HepG2 (cell line): ENCODE results near the gene PSMD6. TPM values are rescaled to one million over a fixed set of nuclear protein-coding genes. Genes with fewer than 3 reads are reported as not detected.

Experiments
- ATAC-seq: fragments of 200-7000 bp; cut with Tn5 transposase; 3 replicates; pipeline ENCODE4 v1.9.1; 2020; ENCODE audit warnings: mild to moderate bottlenecking, moderate library complexity
- BruUV-seq: library from RNA; stranded (reverse); fragments of 400-500 nt; replicated peaks from 2 replicates; lab custom pipeline; 2021; lab: Mats Ljungman, UMichigan
- CTCF ChIA-PET: fragments of 300-600 bp; formaldehyde crosslinking; extraction: SDS; loops from one replicate; lab custom pipeline; 2021; ENCODE audit warnings: low total read pairs, inconsistent platforms, low intra/inter-chr PET ratio; lab: Yijun Ruan, JAX
- POLR2A ChIA-PET: fragments of 350-600 bp; sonication (Branson Sonifier 250); formaldehyde crosslinking; loops from one replicate; lab custom pipeline; 2020; ENCODE audit warnings: antibody characterized with exemption, inconsistent platforms; lab: Yijun Ruan, JAX
- DNase-seq: peaks from one replicate; pipeline ENCODE4 v3.0.0-alpha.2; 2015; ENCODE audit warnings: low spot score
- FAIRE-seq: peaks from 3 replicates; lab custom pipeline; 2011; peaks lifted over from hg19 to GRCh38; lab: Jason Lieb, UNC
- H2AFZ ChIP-seq: one replicate; pipeline ENCODE4 v1.6.1; 2011; ENCODE audit warnings: low read length, inconsistent platforms
- H3K27ac ChIP-seq: fragments of 300-600 bp; 3 replicates; pipeline ENCODE4 v1.8.0; 2011; ENCODE audit warnings: mixed run types, mild to moderate bottlenecking, mixed read lengths, low read length, inconsistent platforms; ENCODE audit not compliant: insufficient read depth; ENCODE audit errors: extremely low read length
- H3K27me3 ChIP-seq, 2 experiments: fragments of 200-600 bp in 1 of 2; 2 replicates in 1 of 2; 3 replicates in 1 of 2; pipeline versions ENCODE4 v1.6.0 to v1.8.0; 2011; ENCODE audit warnings: low read length in 2 of 2, mild to moderate bottlenecking in 2 of 2, moderate library complexity in 2 of 2, inconsistent platforms in 1 of 2; ENCODE audit not compliant: insufficient read depth in 2 of 2, control insufficient read depth in 1 of 2
- H3K36me3 ChIP-seq, 2 experiments: fragments of 200-600 bp in 1 of 2; replicated peaks in 1 of 2; 2 replicates in 1 of 2; 3 replicates in 1 of 2; pipeline versions ENCODE4 v1.5.1 to v1.8.0; 2011; ENCODE audit warnings: low read length in 2 of 2, inconsistent platforms in 1 of 2; ENCODE audit not compliant: insufficient read depth in 2 of 2, control insufficient read depth in 1 of 2
- H3K4me1 ChIP-seq: 2 replicates; pipeline ENCODE4 v1.5.1; 2012; ENCODE audit warnings: low read length, inconsistent platforms; ENCODE audit not compliant: insufficient read depth
- H3K4me2 ChIP-seq: 2 replicates; pipeline ENCODE4 v1.6.0; 2011; ENCODE audit warnings: low read depth, low read length, inconsistent platforms
- H3K4me3 ChIP-seq, 3 experiments: fragments of 200-600 bp in 1 of 3; sonication (generic), shearing (Covaris generic) in 1 of 3; replicated peaks in 1 of 3; 2 replicates each; pipeline ENCODE4 v1.5.1; 2011 to 2016; ENCODE audit warnings: low read length in 3 of 3, inconsistent platforms in 2 of 3, low read depth in 2 of 3, mild to moderate bottlenecking in 2 of 3, control low read depth in 1 of 3, mixed read lengths in 1 of 3; ENCODE audit not compliant: insufficient read depth in 1 of 3
- H3K79me2 ChIP-seq: one replicate; pipeline ENCODE4 v1.6.1; 2011; ENCODE audit warnings: low read length, inconsistent platforms; ENCODE audit not compliant: insufficient read depth
- H3K9ac ChIP-seq: 2 replicates; pipeline ENCODE4 v1.6.0; 2011; ENCODE audit warnings: mild to moderate bottlenecking, low read depth, low read length, inconsistent platforms; ENCODE audit not compliant: insufficient read depth
- H3K9me3 ChIP-seq: 2 replicates; pipeline ENCODE4 v1.5.1; 2012; ENCODE audit warnings: mild to moderate bottlenecking, low read length
- H4K20me1 ChIP-seq: 2 replicates; pipeline ENCODE4 v1.6.0; 2011; ENCODE audit warnings: inconsistent platforms, mild to moderate bottlenecking, low read length, moderate library complexity; ENCODE audit not compliant: insufficient read depth
- AFF4 ChIP-seq: sonication (generic); formaldehyde crosslinking; IDR thresholded peaks from 2 replicates; pipeline ENCODE4 v1.4.0; 2020; ENCODE audit warnings: missing genetic modification reagents
- ATF7 ChIP-seq, 2 experiments: fragments of 450-650 bp in 1 of 2; sonication (generic) in 1 of 2; formaldehyde crosslinking in 1 of 2; IDR thresholded peaks; 2 replicates each; pipeline versions ENCODE4 v1.4.0 to v1.6.1; 2016 to 2020; ENCODE audit warnings: antibody characterized with exemption in 1 of 2, mild to moderate bottlenecking in 1 of 2, missing genetic modification reagents in 1 of 2
- FOXA3 ChIP-seq: IDR thresholded peaks from 2 replicates; pipeline ENCODE4 v1.6.1; 2016; ENCODE audit warnings: missing genetic modification reagents, missing compliant biosample characterization
- NCOA5 ChIP-seq: sonication (generic); formaldehyde crosslinking; IDR thresholded peaks from 2 replicates; pipeline ENCODE4 v1.4.0; 2020; ENCODE audit warnings: missing genetic modification reagents
- SOX5 ChIP-seq: IDR thresholded peaks from 2 replicates; pipeline ENCODE4 v1.6.1; 2016; ENCODE audit warnings: borderline replicate concordance
- ZNF24 ChIP-seq: fragments of 450-650 bp; IDR thresholded peaks from 2 replicates; pipeline ENCODE4 v1.6.1; 2017; ENCODE audit warnings: antibody characterized with exemption, mild to moderate bottlenecking
- ZNF350 ChIP-seq: sonication (generic); formaldehyde crosslinking; IDR thresholded peaks from 2 replicates; pipeline ENCODE4 v1.4.0; 2020; ENCODE audit warnings: mild to moderate bottlenecking, low read depth, missing genetic modification reagents, borderline replicate concordance
- ZNF362 ChIP-seq: sonication (generic); formaldehyde crosslinking; IDR thresholded peaks from 2 replicates; pipeline ENCODE4 v1.4.0; 2020; ENCODE audit warnings: missing genetic modification reagents, mild to moderate bottlenecking, borderline replicate concordance
- ZNF713 ChIP-seq: sonication (generic); formaldehyde crosslinking; IDR thresholded peaks from 2 replicates; pipeline ENCODE4 v1.4.0; 2020; ENCODE audit warnings: mild to moderate bottlenecking, missing genetic modification reagents
- ZSCAN20 ChIP-seq: sonication (generic); formaldehyde crosslinking; IDR thresholded peaks from 2 replicates; pipeline ENCODE4 v1.4.0; 2020; ENCODE audit warnings: missing genetic modification reagents, mild to moderate bottlenecking, borderline replicate concordance
- WGBS: methylation state at CpG from one replicate; pipeline ENCODE4 v1.1.6; 2017; ENCODE audit warnings: low lambda C conversion rate; 5-methylcytosine and 5-hydroxymethylcytosine counted together
- in situ Hi-C: cut with HindIII; loops from 2 replicates; pipeline ENCODE4 v1.10.0; 2017; ENCODE audit warnings: low pct_unique_long_range_greater_than_20kb; ENCODE audit not compliant: extremely low pct_ligation_motif_present
- intact Hi-C: fragments of 100-400 bp; cut with micrococcal nuclease; formaldehyde crosslinking; loops from one replicate; pipeline ENCODE4 v1.10.0; 2022; ENCODE audit not compliant: unreplicated experiment
- polyA plus RNA-seq, 8 experiments: library from polyadenylated mRNA; depleted of rRNA in 3 of 8; stranded (reverse) in 7 of 8; unstranded in 1 of 8; fragments of >200 nt; fragmentation: Illumina TruSeq in 4 of 8; extraction: Trizol in 4 of 8; gene quantifications; 2 replicates each; pipeline versions ENCODE4 v1.2.1 to v1.2.3, GENCODE V29; 2011 to 2016; ENCODE audit warnings: low read depth in 4 of 8, missing spikeins in 1 of 8, mixed read lengths in 1 of 8; ENCODE audit not compliant: insufficient read depth in 1 of 8
- total RNA-seq, 5 experiments: library from RNA; depleted of rRNA; stranded (reverse); fragments of >200 nt; fragmentation: Illumina TruSeq; extraction: Trizol; gene quantifications; 2 replicates each; pipeline ENCODE4 v1.2.3, GENCODE V29; 2016; ENCODE audit warnings: low read depth in 1 of 5
- TF ChIP-seq, protein P1 (sequence below): sonication (generic); formaldehyde crosslinking; IDR thresholded peaks from 2 replicates; pipeline ENCODE4 v1.4.0; 2020; ENCODE audit warnings: missing genetic modification reagents
- TF ChIP-seq, protein P2 (sequence below): sonication (generic); formaldehyde crosslinking; IDR thresholded peaks from 2 replicates; pipeline ENCODE4 v1.8.0; 2022; ENCODE audit warnings: mild to moderate bottlenecking, missing genetic modification reagents, moderate library complexity

The PSMD6 gene
- total and polyA plus RNA-seq, 2 of the 13 experiments (the other 11 are each of a cell fraction or from before 2014, with no cell fraction given): 36.8 to 117 TPM

GRCh38 chr3:63976872-63977200 is 46.5 kb downstream of the PSMD6 start:
- FAIRE-seq (no peak), ATAC-seq (no peak), DNase-seq (no peak)
- intact Hi-C loops (no loop called here), in situ Hi-C loops (no loop called here)
- Histone ChIP-seq H3K27me3 (no peaks in the 10 kb centered on the region), H3K36me3 (peaks cover 13 to 22% of the 10 kb centered on the region in 2 experiments), H3K4me2 (no peak overlapping the region), H3K27ac (no peak overlapping the region), H3K4me3 (no peak overlapping the region), H3K79me2 (peaks cover 50% of the 10 kb centered on the region), H3K9me3 (no peaks in the 10 kb centered on the region), H3K9ac (no peak overlapping the region), H2AFZ (no peak overlapping the region), H3K4me1 (peaks cover 30% of the 10 kb centered on the region), H4K20me1 (no peaks in the 10 kb centered on the region)
- ChIA-PET POLR2A (interaction anchor here (1.4 to 2.6 kb wide), 2 partner anchors 9 to 65 kb away, joined by 4 to 11 read pairs; partner anchors contain the start of gene SCAANT1), CTCF (no interaction called here)
- WGBS: 94% methylated on average over 2 of the region's 2 CpGs
- BruUV-seq: no TSS peak
- TF ChIP-seq ZNF713 (CRISPR knock-in tag): no peak
- TF ChIP-seq, protein P1, sequence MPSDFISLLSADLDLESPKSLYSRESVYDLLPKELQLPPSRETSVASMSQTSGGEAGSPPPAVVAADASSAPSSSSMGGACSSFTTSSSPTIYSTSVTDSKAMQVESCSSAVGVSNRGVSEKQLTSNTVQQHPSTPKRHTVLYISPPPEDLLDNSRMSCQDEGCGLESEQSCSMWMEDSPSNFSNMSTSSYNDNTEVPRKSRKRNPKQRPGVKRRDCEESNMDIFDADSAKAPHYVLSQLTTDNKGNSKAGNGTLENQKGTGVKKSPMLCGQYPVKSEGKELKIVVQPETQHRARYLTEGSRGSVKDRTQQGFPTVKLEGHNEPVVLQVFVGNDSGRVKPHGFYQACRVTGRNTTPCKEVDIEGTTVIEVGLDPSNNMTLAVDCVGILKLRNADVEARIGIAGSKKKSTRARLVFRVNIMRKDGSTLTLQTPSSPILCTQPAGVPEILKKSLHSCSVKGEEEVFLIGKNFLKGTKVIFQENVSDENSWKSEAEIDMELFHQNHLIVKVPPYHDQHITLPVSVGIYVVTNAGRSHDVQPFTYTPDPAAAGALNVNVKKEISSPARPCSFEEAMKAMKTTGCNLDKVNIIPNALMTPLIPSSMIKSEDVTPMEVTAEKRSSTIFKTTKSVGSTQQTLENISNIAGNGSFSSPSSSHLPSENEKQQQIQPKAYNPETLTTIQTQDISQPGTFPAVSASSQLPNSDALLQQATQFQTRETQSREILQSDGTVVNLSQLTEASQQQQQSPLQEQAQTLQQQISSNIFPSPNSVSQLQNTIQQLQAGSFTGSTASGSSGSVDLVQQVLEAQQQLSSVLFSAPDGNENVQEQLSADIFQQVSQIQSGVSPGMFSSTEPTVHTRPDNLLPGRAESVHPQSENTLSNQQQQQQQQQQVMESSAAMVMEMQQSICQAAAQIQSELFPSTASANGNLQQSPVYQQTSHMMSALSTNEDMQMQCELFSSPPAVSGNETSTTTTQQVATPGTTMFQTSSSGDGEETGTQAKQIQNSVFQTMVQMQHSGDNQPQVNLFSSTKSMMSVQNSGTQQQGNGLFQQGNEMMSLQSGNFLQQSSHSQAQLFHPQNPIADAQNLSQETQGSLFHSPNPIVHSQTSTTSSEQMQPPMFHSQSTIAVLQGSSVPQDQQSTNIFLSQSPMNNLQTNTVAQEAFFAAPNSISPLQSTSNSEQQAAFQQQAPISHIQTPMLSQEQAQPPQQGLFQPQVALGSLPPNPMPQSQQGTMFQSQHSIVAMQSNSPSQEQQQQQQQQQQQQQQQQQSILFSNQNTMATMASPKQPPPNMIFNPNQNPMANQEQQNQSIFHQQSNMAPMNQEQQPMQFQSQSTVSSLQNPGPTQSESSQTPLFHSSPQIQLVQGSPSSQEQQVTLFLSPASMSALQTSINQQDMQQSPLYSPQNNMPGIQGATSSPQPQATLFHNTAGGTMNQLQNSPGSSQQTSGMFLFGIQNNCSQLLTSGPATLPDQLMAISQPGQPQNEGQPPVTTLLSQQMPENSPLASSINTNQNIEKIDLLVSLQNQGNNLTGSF (CRISPR knock-in tag): no peak
- TF ChIP-seq SOX5 (CRISPR knock-in tag): no peak
- TF ChIP-seq ZNF350: no peak
- no peak for TF ChIP-seq ZNF24
- no peak for TF ChIP-seq ATF7 (IDR thresholded peaks at IDR 0.05)
- no peak for TF ChIP-seq ATF7 (CRISPR knock-in tag; IDR thresholded peaks at IDR 0.05)
- TF ChIP-seq ZSCAN20 (CRISPR knock-in tag): no peak
- no peak for TF ChIP-seq ZNF362 (CRISPR knock-in tag)
- TF ChIP-seq, protein P2, sequence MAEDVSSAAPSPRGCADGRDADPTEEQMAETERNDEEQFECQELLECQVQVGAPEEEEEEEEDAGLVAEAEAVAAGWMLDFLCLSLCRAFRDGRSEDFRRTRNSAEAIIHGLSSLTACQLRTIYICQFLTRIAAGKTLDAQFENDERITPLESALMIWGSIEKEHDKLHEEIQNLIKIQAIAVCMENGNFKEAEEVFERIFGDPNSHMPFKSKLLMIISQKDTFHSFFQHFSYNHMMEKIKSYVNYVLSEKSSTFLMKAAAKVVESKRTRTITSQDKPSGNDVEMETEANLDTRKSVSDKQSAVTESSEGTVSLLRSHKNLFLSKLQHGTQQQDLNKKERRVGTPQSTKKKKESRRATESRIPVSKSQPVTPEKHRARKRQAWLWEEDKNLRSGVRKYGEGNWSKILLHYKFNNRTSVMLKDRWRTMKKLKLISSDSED: no peak
- no peak for TF ChIP-seq NCOA5 (CRISPR knock-in tag)
- TF ChIP-seq FOXA3: no peak
- no peak for TF ChIP-seq AFF4 (CRISPR knock-in tag)
